Fibroblast of pulmonary artery (primary cell): Measurements from ENCODE around the gene GLT8D2.

Experiments
- DNase-seq: peaks from one replicate; pipeline ENCODE4 v3.0.0-alpha.2; 2010; ENCODE audit warnings: low read depth
- H3K4me3 ChIP-seq: replicated peaks from 2 replicates; pipeline ENCODE4 v1.5.1; 2011; ENCODE audit warnings: low read depth, mild to moderate bottlenecking, control low read depth, low read length, moderate library complexity
- TF ChIP-seq, protein P1 (sequence below): IDR thresholded peaks from 2 replicates; pipeline ENCODE4 v1.5.1; 2011; ENCODE audit warnings: mild to moderate bottlenecking, control low read depth, low read length, inconsistent platforms; ENCODE audit errors: missing control alignments

The GLT8D2 gene

DNA sequence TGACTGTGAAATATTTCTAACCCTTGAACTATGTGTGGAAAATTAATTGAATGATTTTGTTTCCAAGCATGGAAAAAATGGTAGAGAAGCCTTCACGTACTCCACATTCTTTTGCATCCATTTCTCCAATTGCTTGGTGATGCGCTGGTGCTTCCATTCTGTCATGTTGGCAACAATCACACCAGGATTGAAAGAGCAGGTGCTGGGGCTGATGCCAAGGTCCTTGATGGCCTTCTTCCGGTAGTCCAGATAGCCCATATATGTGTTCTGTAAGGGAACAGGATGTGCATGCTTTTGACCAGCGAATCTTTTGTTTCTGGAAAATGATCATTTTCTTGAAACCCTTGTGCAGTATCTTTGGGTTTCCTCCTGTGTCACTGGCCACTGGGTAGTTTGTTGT is 55.8 kb downstream of the GLT8D2 start:
- DNase-seq = no peak
- H3K4me3 ChIP-seq = no peak overlapping the region
- TF ChIP-seq, protein P1, sequence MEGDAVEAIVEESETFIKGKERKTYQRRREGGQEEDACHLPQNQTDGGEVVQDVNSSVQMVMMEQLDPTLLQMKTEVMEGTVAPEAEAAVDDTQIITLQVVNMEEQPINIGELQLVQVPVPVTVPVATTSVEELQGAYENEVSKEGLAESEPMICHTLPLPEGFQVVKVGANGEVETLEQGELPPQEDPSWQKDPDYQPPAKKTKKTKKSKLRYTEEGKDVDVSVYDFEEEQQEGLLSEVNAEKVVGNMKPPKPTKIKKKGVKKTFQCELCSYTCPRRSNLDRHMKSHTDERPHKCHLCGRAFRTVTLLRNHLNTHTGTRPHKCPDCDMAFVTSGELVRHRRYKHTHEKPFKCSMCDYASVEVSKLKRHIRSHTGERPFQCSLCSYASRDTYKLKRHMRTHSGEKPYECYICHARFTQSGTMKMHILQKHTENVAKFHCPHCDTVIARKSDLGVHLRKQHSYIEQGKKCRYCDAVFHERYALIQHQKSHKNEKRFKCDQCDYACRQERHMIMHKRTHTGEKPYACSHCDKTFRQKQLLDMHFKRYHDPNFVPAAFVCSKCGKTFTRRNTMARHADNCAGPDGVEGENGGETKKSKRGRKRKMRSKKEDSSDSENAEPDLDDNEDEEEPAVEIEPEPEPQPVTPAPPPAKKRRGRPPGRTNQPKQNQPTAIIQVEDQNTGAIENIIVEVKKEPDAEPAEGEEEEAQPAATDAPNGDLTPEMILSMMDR = no peak

DNA sequence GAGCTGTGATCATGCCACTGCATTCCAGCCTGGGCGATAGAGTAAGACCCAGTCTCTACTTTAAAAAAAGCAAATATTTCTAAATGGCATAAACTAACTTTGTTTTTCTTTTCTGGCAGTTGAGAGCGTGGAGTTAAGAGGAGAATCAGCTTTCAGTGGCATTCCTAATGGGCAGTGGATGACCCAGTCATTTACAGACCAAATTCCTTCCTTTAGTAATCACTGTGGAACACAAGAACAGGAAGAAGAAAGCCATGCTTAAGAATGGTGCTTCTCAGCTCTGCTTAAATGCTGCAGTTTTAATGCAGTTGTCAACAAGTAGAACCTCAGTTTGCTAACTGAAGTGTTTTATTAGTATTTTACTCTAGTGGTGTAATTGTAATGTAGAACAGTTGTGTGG is 63.2 kb downstream of the GLT8D2 start:
- TF ChIP-seq, protein P1 = no peak
- peak; percentile 31 for DNase-seq
- H3K4me3 ChIP-seq = no peak overlapping the region

GRCh38 chr12:103978384-103978982 is 71.5 kb downstream of the GLT8D2 start:
- no peak for DNase-seq

DNA sequence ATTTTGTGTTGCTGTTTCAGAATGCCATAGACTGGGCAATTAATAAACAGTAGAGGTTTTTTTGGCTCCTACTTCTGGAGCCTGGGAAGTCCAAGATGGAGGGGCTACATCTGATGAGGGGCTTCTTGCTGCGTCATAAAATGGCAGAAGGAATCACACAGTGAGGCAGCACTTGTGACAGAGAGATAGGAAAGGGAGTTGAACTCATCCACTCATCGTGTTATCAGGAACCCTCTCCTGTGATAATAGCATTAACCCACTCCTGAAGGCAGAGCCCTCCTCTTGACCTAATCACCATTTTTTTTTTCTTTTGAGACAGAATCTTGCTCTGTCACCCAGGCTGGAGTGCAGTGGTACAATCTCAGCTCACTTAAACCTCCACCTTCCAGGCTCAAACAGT is 74.6 kb downstream of the GLT8D2 start:
- TF ChIP-seq, protein P1 = no peak
- no peak overlapping the region for H3K4me3 ChIP-seq
- DNase-seq = no peak

More at GRCh38 chr12:103978384-103978982, 71.5 kb downstream of the GLT8D2 start:
- TF ChIP-seq, protein P1 = no peak
- no peak overlapping the region for H3K4me3 ChIP-seq

GRCh38 chr12:103973909-103974308 is 76.1 kb downstream of the GLT8D2 start:
- TF ChIP-seq, protein P1 = no peak
- no peak for DNase-seq
- no peak overlapping the region for H3K4me3 ChIP-seq

DNA sequence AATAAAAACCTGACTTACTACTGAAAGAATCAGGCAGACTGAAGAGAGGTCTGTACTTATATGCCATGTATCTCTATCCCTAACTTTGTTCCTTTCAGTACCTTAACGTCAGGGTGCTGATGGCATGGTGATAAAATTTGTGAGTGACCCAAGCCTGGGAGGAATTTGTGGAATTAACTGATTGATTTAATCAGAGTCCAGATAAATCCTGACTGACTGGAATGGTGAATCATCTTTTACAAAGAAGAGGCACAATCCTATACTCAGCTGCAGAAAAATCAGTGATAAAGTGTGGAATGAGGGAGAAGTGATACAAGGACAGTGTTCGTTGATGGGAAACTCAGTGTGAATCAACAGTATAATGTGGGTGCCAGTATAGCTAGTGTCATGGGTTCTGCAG is 80.6 kb downstream of the GLT8D2 start:
- no peak for DNase-seq
- TF ChIP-seq, protein P1 = no peak
- H3K4me3 ChIP-seq = no peak overlapping the region

DNA sequence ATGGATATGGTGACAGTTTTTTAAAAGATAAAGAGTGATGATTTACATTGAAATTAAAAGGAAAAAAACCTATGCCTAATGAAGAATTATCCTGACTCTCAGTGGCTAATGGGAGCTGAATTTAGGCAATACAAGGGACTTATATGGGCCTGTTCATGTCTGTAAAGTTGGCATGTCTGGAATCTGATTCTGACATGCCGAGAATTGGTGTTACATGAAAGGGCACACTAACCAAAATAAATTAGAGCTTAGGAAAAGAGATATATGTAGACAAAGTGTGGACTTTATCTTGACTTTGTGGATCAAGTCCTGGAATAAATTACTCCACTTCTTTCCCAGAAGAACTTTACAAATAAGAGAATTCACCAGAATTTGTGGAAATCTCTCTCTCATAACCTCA is 83.3 kb downstream of the GLT8D2 start:
- DNase-seq = no peak
- H3K4me3 ChIP-seq = peak overlapping the region; percentile 99
- TF ChIP-seq, protein P1 = no peak
